ENCODE data around the gene AUTS2.

Gene AUTS2

DNA sequence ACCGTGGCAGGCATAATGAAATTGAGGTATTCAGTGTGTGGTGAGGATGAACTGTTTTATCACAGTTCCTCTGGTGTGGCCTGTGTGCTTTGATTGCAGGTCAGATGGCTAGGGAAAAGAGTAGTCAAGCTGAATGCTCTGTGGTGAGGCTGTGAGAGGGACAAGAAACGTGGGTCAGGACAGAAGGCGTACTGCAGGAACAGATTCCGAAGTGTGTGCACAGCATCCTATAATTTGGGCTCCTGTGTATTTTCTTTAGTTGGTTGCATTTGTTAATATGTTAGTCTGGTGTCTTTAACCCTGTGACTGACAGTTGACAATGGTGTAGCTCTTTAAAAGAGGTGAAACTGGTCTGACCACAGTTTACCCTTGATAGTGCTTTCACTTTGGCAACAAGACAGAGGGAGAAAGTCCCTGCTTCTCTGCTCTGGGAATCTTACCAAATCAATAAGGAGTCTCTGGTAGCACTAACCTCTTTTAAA is 76.5 kb downstream of the AUTS2 start:
- no peak overlapping the region for H3K4me3 ChIP-seq (ENCODE audit: low read length)
- no peak for DNase-seq (ENCODE audit: low read depth)
- TF ChIP-seq CTCF (conservative IDR thresholded peaks at IDR 0.05; ENCODE audit: low read length), result no peak

GRCh38 chr7:69676247-69676646 is 78.0 kb downstream of the AUTS2 start:
- H3K4me3 ChIP-seq (ENCODE audit: low read length), result no peak overlapping the region
- DNase-seq (ENCODE audit: low read depth), result no peak
- no peak for TF ChIP-seq CTCF (conservative IDR thresholded peaks at IDR 0.05; ENCODE audit: low read length)

GRCh38 chr7:69677054-69677852 is 79.0 kb downstream of the AUTS2 start:
- peak; percentile 34 for TF ChIP-seq CTCF (conservative IDR thresholded peaks at IDR 0.05; ENCODE audit: low read length)
- peak; percentile 67 for DNase-seq (ENCODE audit: low read depth)
- H3K4me3 ChIP-seq (ENCODE audit: low read length), result peak overlapping the region; percentile 1; the same call in 1 of the 2 replicates

- no peak overlapping the region for H3K4me3 ChIP-seq (ENCODE audit: low read length)
- no peak for TF ChIP-seq CTCF (conservative IDR thresholded peaks at IDR 0.05; ENCODE audit: low read length)
- peak; percentile 44 for DNase-seq (ENCODE audit: low read depth)
These were observed 79.7 kb downstream of the AUTS2 start for GRCh38 chr7:69677881-69678493.

- no peak for DNase-seq (ENCODE audit: low read depth)
- no peak for TF ChIP-seq CTCF (conservative IDR thresholded peaks at IDR 0.05; ENCODE audit: low read length)
- no peak overlapping the region for H3K4me3 ChIP-seq (ENCODE audit: low read length)
These were observed 80.4 kb downstream of the AUTS2 start for GRCh38 chr7:69678494-69679187.

- no peak for TF ChIP-seq CTCF (conservative IDR thresholded peaks at IDR 0.05; ENCODE audit: low read length)
- DNase-seq (ENCODE audit: low read depth), result no peak
- no peak overlapping the region for H3K4me3 ChIP-seq (ENCODE audit: low read length)
These were observed 82.9 kb downstream of the AUTS2 start for GRCh38 chr7:69681181-69681580.

Data from AG10803 (cell line).